Measurements from ENCODE around the gene MYO1B. TPM values are rescaled to one million over a fixed set of nuclear protein-coding genes. Genes with fewer than 3 reads are reported as not detected.

Gene MYO1B
- polyA plus RNA-seq, 3 donors: 0.01 TPM; not detected in 2

- Histone ChIP-seq H3K4me3 (replicated peaks in 1 of 3; ENCODE audit: low read depth in 2 of 3, low read length in 3 of 3) (no peak overlapping the region), H3K9me3 (replicated peaks in 1 of 2; ENCODE audit: control insufficient read depth in 1 of 2, insufficient read depth in 1 of 2, low read length in 2 of 2) (no peaks in the 10 kb centered on the region), H4K20me1 (ENCODE audit: insufficient read depth, low read length) (no peaks in the 10 kb centered on the region), H3K4me1 (ENCODE audit: control insufficient read depth in 1 of 2, insufficient read depth in 2 of 2, low read length in 2 of 2) (no peaks in the 10 kb centered on the region), H3K9ac (ENCODE audit: insufficient read depth, low read length, poor library complexity, severe bottlenecking) (no peak overlapping the region), H2AFZ (ENCODE audit: insufficient read depth, low read depth, low read length, poor library complexity, severe bottlenecking) (no peak overlapping the region), H3K4me2 (replicated peaks; ENCODE audit: extremely low read depth, low read length, poor library complexity, severe bottlenecking) (no peak overlapping the region), H3K27me3 (ENCODE audit: control insufficient read depth in 2 of 2, insufficient read depth in 2 of 2, low read length in 2 of 2) (no peaks in the 10 kb centered on the region), H3K36me3 (replicated peaks in 1 of 2; ENCODE audit: control insufficient read depth in 1 of 2, insufficient read depth in 2 of 2, low read length in 2 of 2) (no peaks in the 10 kb centered on the region), H3K79me2 (ENCODE audit: insufficient read depth, low read length) (no peaks in the 10 kb centered on the region), H3K27ac (ENCODE audit: low read depth in 1 of 2, low read length in 2 of 2) (no peak overlapping the region)
- peaks cover 0 to 3% (median 0%) of the 10 kb centered on the region in 7 donors for H3K9me3 Mint-ChIP-seq
- 100% methylated on average over 1 of the region's 2 CpGs for WGBS (ENCODE audit: insufficient coverage)
- no peaks in the 10 kb centered on the region for H3K27me3 Mint-ChIP-seq (ENCODE audit: low read depth in 3 of 3)
- no peaks in the 10 kb centered on the region for H3K4me1 Mint-ChIP-seq
- intact Hi-C loops (cut with micrococcal nuclease): no loop called here
- H3K27ac Mint-ChIP-seq: no peak overlapping the region
- no peak for DNase-seq
- no peak for TF ChIP-seq CTCF (IDR thresholded peaks at IDR 0.05)
- H3K36me3 Mint-ChIP-seq: no peaks in the 10 kb centered on the region
- H3K4me3 Mint-ChIP-seq: no peak overlapping the region
Measured at GRCh38 chr2:191350826-191351225, 105.6 kb downstream of the MYO1B start.

GRCh38 chr2:191351298-191351697 is 106.1 kb downstream of the MYO1B start:
- H3K9me3 ChIP-seq (replicated peaks in 1 of 2; ENCODE audit: control insufficient read depth in 1 of 2, insufficient read depth in 1 of 2, low read length in 2 of 2): no peaks in the 10 kb centered on the region
- H3K27ac Mint-ChIP-seq: no peak overlapping the region
- no peak overlapping the region for H3K4me3 Mint-ChIP-seq
- no peaks in the 10 kb centered on the region for H3K27me3 Mint-ChIP-seq (ENCODE audit: low read depth in 3 of 3)
- intact Hi-C loops (cut with micrococcal nuclease): no loop called here
- no peak overlapping the region for H2AFZ ChIP-seq (ENCODE audit: insufficient read depth, low read depth, low read length, poor library complexity, severe bottlenecking)
- H3K4me3 ChIP-seq (replicated peaks in 1 of 3; ENCODE audit: low read depth in 2 of 3, low read length in 3 of 3): no peak overlapping the region
- H3K36me3 Mint-ChIP-seq: no peaks in the 10 kb centered on the region
- H3K9me3 Mint-ChIP-seq: peaks cover 0 to 3% (median 0%) of the 10 kb centered on the region in 7 donors
- no peak overlapping the region for H3K9ac ChIP-seq (ENCODE audit: insufficient read depth, low read length, poor library complexity, severe bottlenecking)
- TF ChIP-seq CTCF (IDR thresholded peaks at IDR 0.05): no peak
- no CpG with 5 or more reads among the region's 3 CpGs for WGBS (ENCODE audit: insufficient coverage)
- H3K36me3 ChIP-seq (replicated peaks in 1 of 2; ENCODE audit: control insufficient read depth in 1 of 2, insufficient read depth in 2 of 2, low read length in 2 of 2): no peaks in the 10 kb centered on the region
- no peak for DNase-seq
- H3K79me2 ChIP-seq (ENCODE audit: insufficient read depth, low read length): no peaks in the 10 kb centered on the region
- no peaks in the 10 kb centered on the region for H3K4me1 ChIP-seq (ENCODE audit: control insufficient read depth in 1 of 2, insufficient read depth in 2 of 2, low read length in 2 of 2)
- H4K20me1 ChIP-seq (ENCODE audit: insufficient read depth, low read length): no peaks in the 10 kb centered on the region
- no peaks in the 10 kb centered on the region for H3K27me3 ChIP-seq (ENCODE audit: control insufficient read depth in 2 of 2, insufficient read depth in 2 of 2, low read length in 2 of 2)
- H3K27ac ChIP-seq (ENCODE audit: low read depth in 1 of 2, low read length in 2 of 2): no peak overlapping the region
- no peak overlapping the region for H3K4me2 ChIP-seq (replicated peaks; ENCODE audit: extremely low read depth, low read length, poor library complexity, severe bottlenecking)
- no peaks in the 10 kb centered on the region for H3K4me1 Mint-ChIP-seq

All from CD14-positive monocyte (primary cell).